Measurements from ENCODE around the gene PLCXD3. TPM values are rescaled to one million over a fixed set of nuclear protein-coding genes. Genes with fewer than 3 reads are reported as not detected.

Gene PLCXD3
- total and polyA plus RNA-seq, 10 of the 15 experiments (the other 5 are each of a cell fraction or from before 2014, with no cell fraction given), result not detected

- TF ChIP-seq TARDBP (IDR thresholded peaks at IDR 0.05; ENCODE audit: borderline replicate concordance), result no peak
- TF ChIP-seq ZNF24 (IDR thresholded peaks at IDR 0.05), result no peak
- no peak for TF ChIP-seq CUX1 (IDR thresholded peaks at IDR 0.05; ENCODE audit: insufficient replicate concordance, low read depth, low read length)
- TF ChIP-seq BACH1 (IDR thresholded peaks at IDR 0.05; ENCODE audit: borderline replicate concordance), result no peak
- TF ChIP-seq POU2F2 (IDR thresholded peaks at IDR 0.05; ENCODE audit: borderline replicate concordance, low read depth, low read length), result no peak
Observed at GRCh38 chr5:41306005-41306404, 204.4 kb downstream of the PLCXD3 start (continued).

- no peak overlapping the region for H3K27ac ChIP-seq (ENCODE audit: control insufficient read depth, insufficient read depth)
- H3K4me1 ChIP-seq (ENCODE audit: control insufficient read depth, insufficient read depth, low read length), result no peaks in the 10 kb centered on the region
- POLR2A ChIA-PET, result no interaction called here
- H3K9me3 ChIP-seq (replicated peaks; ENCODE audit: control insufficient read depth, insufficient read depth, low read length), result no peaks in the 10 kb centered on the region
- in situ Hi-C loops (cut with MboI), result no loop called here
- no peak for ATAC-seq
- H3K36me3 ChIP-seq (ENCODE audit: control insufficient read depth in 2 of 2, insufficient read depth in 2 of 2, low read length in 1 of 2), result no peaks in the 10 kb centered on the region
- no peak overlapping the region for H3K4me3 ChIP-seq
- H3K79me2 ChIP-seq (ENCODE audit: control insufficient read depth, insufficient read depth, low read length), result no peaks in the 10 kb centered on the region
- H2AFZ ChIP-seq (ENCODE audit: control insufficient read depth, low read depth, low read length), result no peak overlapping the region
- DNase-seq (ENCODE audit: low read depth, low spot score), result no peak
- H3K27me3 ChIP-seq (replicated peaks in 1 of 2; ENCODE audit: control insufficient read depth in 2 of 2, insufficient read depth in 2 of 2, low read length in 1 of 2), result no peaks in the 10 kb centered on the region
- 15% methylated on average over 2 of the region's 2 CpGs for WGBS (ENCODE audit: insufficient coverage, insufficient replicate concordance, low lambda C conversion rate, missing lambda C conversion rate)
- intact Hi-C loops (cut with micrococcal nuclease; ENCODE audit: unreplicated experiment), result no loop called here
- no peak for FAIRE-seq
- SMC1A ChIA-PET (ENCODE audit: uncharacterized antibody, unreplicated experiment), result no interaction called here
- RAD21 ChIA-PET (ENCODE audit: unreplicated experiment), result no interaction called here
- no TSS peak for BruUV-seq (replicated peaks)
- no peaks in the 10 kb centered on the region for H4K20me1 ChIP-seq (ENCODE audit: control insufficient read depth, insufficient read depth)
- H3K4me2 ChIP-seq (ENCODE audit: control insufficient read depth, insufficient read depth), result no peak overlapping the region
- H3K9ac ChIP-seq (ENCODE audit: control insufficient read depth, insufficient read depth, low read length), result no peak overlapping the region
- CTCF ChIA-PET, result no interaction called here
- TF ChIP-seq SUPT20H (IDR thresholded peaks at IDR 0.05; ENCODE audit: borderline replicate concordance, control insufficient read depth, low read depth, low read length), result no peak
- TF ChIP-seq KAT2A (conservative IDR thresholded peaks at IDR 0.05; ENCODE audit: control insufficient read depth, low read depth, low read length), result no peak
- no peak for TF ChIP-seq SMARCA5 (IDR thresholded peaks at IDR 0.05)
- TF ChIP-seq HDAC2 (IDR thresholded peaks at IDR 0.05), result no peak
- TF ChIP-seq JUNB (IDR thresholded peaks at IDR 0.05), result no peak
- no peak for TF ChIP-seq SIN3A (IDR thresholded peaks at IDR 0.05; ENCODE audit: low read depth, low read length)
- no peak for TF ChIP-seq ZNF217 (IDR thresholded peaks at IDR 0.05)
- TF ChIP-seq ZBTB40 (IDR thresholded peaks at IDR 0.05; ENCODE audit: borderline replicate concordance), result no peak
- no peak for TF ChIP-seq PML (IDR thresholded peaks at IDR 0.05; ENCODE audit: low read length)
- TF ChIP-seq NFXL1 (IDR thresholded peaks at IDR 0.05; ENCODE audit: borderline replicate concordance), result no peak
- no peak for TF ChIP-seq FOXK2 (IDR thresholded peaks at IDR 0.05)
Observed at GRCh38 chr5:41305056-41305455, 205.3 kb downstream of the PLCXD3 start.
